Activated B cell treated with CpG ODN at 0.5 μM for 24 hours (primary cell): ENCODE results near the gene TUBGCP4. TPM values are rescaled to one million over a fixed set of nuclear protein-coding genes. Genes with fewer than 3 reads are reported as not detected.

Experiments
- ATAC-seq: fragments of 200-7000 bp; cut with Tn5 transposase; one replicate; pipeline ENCODE4 v1.10.0; 2021; ENCODE audit warnings: low read depth, mild to moderate bottlenecking, moderate library complexity
- CTCF ChIA-PET: fragments of 350-600 bp; sonication (Branson Sonifier 250); formaldehyde crosslinking; loops from one replicate; lab custom pipeline; 2021; ENCODE audit warnings: antibody characterized with exemption; lab: Charles Lee
- POLR2A ChIA-PET: fragments of 350-600 bp; sonication (Branson Sonifier 250); formaldehyde crosslinking; loops from one replicate; lab custom pipeline; 2021; ENCODE audit warnings: antibody characterized with exemption; lab: Charles Lee
- DNase-seq: peaks from one replicate; pipeline ENCODE4 v3.0.0; 2022
- H3K27ac Mint-ChIP-seq: one replicate; pipeline ENCODE4 v1.8.0; 2020; ENCODE audit warnings: mixed read lengths
- H3K27me3 Mint-ChIP-seq: one replicate; pipeline ENCODE4 v1.8.0; 2021; ENCODE audit warnings: mixed read lengths
- H3K36me3 Mint-ChIP-seq: one replicate; pipeline ENCODE4 v1.8.0; 2021; ENCODE audit warnings: low read depth, mixed read lengths
- H3K4me1 Mint-ChIP-seq: one replicate; pipeline ENCODE4 v1.8.0; 2021; ENCODE audit warnings: mixed read lengths
- H3K4me3 Mint-ChIP-seq: one replicate; pipeline ENCODE4 v1.8.0; 2020; ENCODE audit warnings: mild to moderate bottlenecking, mixed read lengths
- H3K9me3 Mint-ChIP-seq: one replicate; pipeline ENCODE4 v1.8.0; 2020; ENCODE audit warnings: mixed read lengths
- intact Hi-C: fragments of 100-400 bp; cut with micrococcal nuclease; formaldehyde crosslinking; loops from one replicate; pipeline ENCODE4 v1.15.1; 2024
- total RNA-seq: library from RNA; stranded (reverse); gene quantifications from 2 replicates; pipeline ENCODE4 v1.2.3, GENCODE V29; 2022
- TF ChIP-seq, protein P1 (sequence below): fragments of 200-600 bp; IDR thresholded peaks from one replicate; pipeline ENCODE4 v1.8.0; 2022; ENCODE audit warnings: antibody characterized with exemption, mild to moderate bottlenecking

The TUBGCP4 gene
- total RNA-seq, 1 donor from 2014 or later: 31.2 TPM

DNA sequence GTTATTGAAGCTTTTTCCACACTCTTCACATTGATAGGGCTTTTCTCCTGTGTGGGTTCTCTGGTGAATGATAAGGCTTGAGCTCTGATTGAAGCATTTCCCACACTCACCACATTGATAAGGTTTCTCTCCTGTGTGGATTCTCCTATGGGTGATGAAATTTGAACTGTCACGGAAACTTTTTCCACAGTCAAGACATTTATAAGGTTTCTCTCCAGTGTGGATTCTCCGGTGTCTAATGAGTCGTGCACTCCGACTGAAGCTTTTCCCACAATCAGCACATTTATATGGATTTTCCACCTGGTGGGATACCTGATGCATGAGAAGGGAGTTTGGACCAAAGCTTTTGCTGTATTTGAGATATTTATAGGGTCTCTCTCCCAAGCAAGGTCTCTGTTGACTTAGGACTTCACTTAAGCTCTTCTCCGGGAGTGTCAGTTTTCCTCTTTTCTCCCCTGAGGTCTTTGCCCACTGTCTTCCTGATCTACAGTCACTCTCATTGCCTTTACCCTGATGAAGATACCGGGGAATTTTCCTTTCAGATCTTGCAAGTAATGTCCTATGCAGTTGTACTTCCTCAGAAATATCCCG lies 9.5 kb upstream of the TUBGCP4 start:
- ATAC-seq (no peak), DNase-seq (no peak)
- peaks cover 75% of the 10 kb centered on the region for H3K36me3 Mint-ChIP-seq
- no peak overlapping the region for H3K4me3 Mint-ChIP-seq
- no peaks in the 10 kb centered on the region for H3K27me3 Mint-ChIP-seq
- ChIA-PET CTCF (no interaction called here), POLR2A (interaction anchor here (2.0 kb wide), 1 partner anchor 10 kb away, joined by 12 read pairs; the partner anchor contains the start of genes TUBGCP4 and ZSCAN29)
- TF ChIP-seq, protein P1, sequence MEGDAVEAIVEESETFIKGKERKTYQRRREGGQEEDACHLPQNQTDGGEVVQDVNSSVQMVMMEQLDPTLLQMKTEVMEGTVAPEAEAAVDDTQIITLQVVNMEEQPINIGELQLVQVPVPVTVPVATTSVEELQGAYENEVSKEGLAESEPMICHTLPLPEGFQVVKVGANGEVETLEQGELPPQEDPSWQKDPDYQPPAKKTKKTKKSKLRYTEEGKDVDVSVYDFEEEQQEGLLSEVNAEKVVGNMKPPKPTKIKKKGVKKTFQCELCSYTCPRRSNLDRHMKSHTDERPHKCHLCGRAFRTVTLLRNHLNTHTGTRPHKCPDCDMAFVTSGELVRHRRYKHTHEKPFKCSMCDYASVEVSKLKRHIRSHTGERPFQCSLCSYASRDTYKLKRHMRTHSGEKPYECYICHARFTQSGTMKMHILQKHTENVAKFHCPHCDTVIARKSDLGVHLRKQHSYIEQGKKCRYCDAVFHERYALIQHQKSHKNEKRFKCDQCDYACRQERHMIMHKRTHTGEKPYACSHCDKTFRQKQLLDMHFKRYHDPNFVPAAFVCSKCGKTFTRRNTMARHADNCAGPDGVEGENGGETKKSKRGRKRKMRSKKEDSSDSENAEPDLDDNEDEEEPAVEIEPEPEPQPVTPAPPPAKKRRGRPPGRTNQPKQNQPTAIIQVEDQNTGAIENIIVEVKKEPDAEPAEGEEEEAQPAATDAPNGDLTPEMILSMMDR: no peak
- peaks cover 35% of the 10 kb centered on the region for H3K9me3 Mint-ChIP-seq
- H3K4me1 Mint-ChIP-seq: peaks cover 13% of the 10 kb centered on the region
- H3K27ac Mint-ChIP-seq: no peak overlapping the region
- intact Hi-C loops: no loop called here

GRCh38 chr15:43370310-43370974 lies 459 bp upstream of the TUBGCP4 start:
- Mint-ChIP-seq H3K36me3 (peaks cover 44% of the 10 kb centered on the region), H3K9me3 (peaks cover 6% of the 10 kb centered on the region), H3K4me1 (peaks cover 57% of the 10 kb centered on the region), H3K4me3 (peak overlapping the region; percentile 93), H3K27me3 (no peaks in the 10 kb centered on the region), H3K27ac (peak overlapping the region; percentile 87)
- DNase-seq (no peak), ATAC-seq (peak; percentile 59)
- intact Hi-C loops: loop anchor here (2.0 to 10.0 kb wide), 5 partner anchors 40 to 876 kb away; partner anchors contain the start of genes CDAN1, LCMT2, SNAP23 and TP53BP1
- ChIA-PET POLR2A (interaction anchor here (0.6 to 2.3 kb wide), 7 partner anchors 9 to 797 kb away, joined by 3 to 12 read pairs (median 5); partner anchors contain the start of gene CCNDBP1), CTCF (no interaction called here)
- TF ChIP-seq, protein P1: no peak

DNA sequence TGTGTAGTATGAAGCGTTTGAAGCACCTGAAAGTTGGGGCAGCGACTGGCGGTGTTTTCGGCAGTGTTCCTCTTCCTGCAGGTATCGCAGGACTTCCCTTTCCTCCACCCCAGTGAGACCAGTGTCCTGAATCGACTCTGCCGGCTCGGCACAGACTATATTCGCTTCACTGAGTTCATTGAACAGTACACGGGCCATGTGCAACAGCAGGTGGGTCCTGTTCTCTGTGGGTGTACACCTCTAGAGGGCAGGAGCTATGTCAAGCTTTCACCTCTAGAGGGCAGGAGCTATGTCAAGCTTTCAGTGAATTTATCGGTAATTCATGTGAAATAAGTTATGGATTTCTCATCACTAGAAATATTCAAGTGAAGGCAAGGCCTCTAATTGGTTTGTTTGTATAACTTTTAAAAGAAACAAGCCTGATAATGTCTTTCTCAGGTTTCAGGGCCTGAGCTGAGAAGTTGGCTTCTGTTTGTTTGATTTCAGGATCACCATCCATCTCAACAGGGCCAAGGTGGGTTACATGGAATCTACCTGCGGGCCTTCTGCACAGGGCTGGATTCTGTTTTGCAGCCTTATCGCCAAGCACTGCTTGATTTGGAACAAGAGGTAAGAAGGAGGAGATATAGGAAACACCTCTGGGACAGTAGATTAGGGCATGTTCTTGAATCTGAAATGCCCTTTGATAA lies 5.3 kb downstream of the TUBGCP4 start:
- peak; percentile 78 for ATAC-seq
- peak overlapping the region; percentile 41 for H3K27ac Mint-ChIP-seq
- H3K4me1 Mint-ChIP-seq: peaks cover 22% of the 10 kb centered on the region
- DNase-seq: no peak
- no peak overlapping the region for H3K4me3 Mint-ChIP-seq
- no peaks in the 10 kb centered on the region for H3K9me3 Mint-ChIP-seq
- no peaks in the 10 kb centered on the region for H3K27me3 Mint-ChIP-seq
- TF ChIP-seq, protein P1: peak; percentile 68
- intact Hi-C loops: loop anchor here (10.0 kb wide), 1 partner anchor 881 kb away; the partner anchor contains the start of genes SNAP23 and ZNF106
- ChIA-PET CTCF (interaction anchor here (0.9 to 2.6 kb wide), 5 partner anchors 11 to 138 kb away, joined by 3 to 13 read pairs (median 5); no protein-coding TSS in a partner anchor), POLR2A (interaction anchor here (1.0 kb wide), 1 partner anchor 138 kb away, joined by 3 read pairs; no protein-coding TSS in a partner anchor)
- H3K36me3 Mint-ChIP-seq: peaks cover 38% of the 10 kb centered on the region

DNA sequence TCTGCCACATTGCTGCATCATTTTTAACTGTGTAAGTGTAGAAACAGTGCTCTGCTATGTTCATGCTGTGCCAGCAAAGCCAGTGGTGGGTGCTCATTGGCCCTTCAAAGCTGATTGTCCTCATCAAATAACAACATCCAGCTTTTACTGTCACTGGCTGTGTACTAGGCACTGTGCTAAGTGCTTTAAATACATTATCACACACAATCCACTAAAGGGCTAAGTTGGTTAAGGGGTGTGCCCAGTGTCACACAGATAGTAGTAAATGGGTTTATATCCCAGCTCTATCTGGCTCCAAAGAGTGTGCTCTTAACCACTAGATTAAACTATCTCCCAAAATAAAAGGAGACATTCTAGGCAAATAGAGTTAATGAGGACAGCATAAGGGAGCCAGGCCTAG lies 7.7 kb downstream of the TUBGCP4 start:
- CTCF ChIA-PET: no interaction called here
- H3K27me3 Mint-ChIP-seq: no peaks in the 10 kb centered on the region

More for the DNA sequence above, 7.7 kb downstream of the TUBGCP4 start:
- H3K27ac Mint-ChIP-seq: no peak overlapping the region
- no peak overlapping the region for H3K4me3 Mint-ChIP-seq
- peaks cover 57% of the 10 kb centered on the region for H3K36me3 Mint-ChIP-seq
- H3K9me3 Mint-ChIP-seq: no peaks in the 10 kb centered on the region
- intact Hi-C loops: loop anchor here (10.0 kb wide), 1 partner anchor 884 kb away; the partner anchor contains the start of genes SNAP23 and ZNF106
- ATAC-seq (no peak), DNase-seq (no peak)
- TF ChIP-seq, protein P1: no peak
- POLR2A ChIA-PET: interaction anchor here (0.6 kb wide), 1 partner anchor 15 kb away, joined by 4 read pairs; no protein-coding TSS in a partner anchor
- peaks cover 7% of the 10 kb centered on the region for H3K4me1 Mint-ChIP-seq
